ENCODE results near the gene CFAP68.

CFAP68 gene

DNA sequence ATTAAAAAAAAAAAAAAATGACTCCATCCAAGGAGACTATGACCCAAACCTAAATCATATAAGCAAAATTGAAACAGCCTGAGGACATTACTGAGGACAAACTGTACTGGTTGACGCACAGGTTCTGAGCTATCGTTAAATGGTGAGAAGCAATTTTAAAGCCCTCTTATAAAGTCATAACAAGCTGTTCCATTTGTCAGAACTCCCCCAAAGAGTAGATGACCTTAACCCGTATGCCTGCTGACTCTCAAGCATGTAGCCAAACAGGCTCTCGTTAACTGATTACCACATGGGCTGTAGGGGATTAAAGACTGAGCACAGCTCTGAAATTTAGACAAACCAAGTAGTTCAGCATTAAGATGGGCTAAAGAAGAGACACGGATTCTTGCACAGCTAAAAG is 30.0 kb downstream of the CFAP68 start:
- H3K36me3 ChIP-seq (ENCODE audit: control insufficient read depth in 1 of 2, insufficient read depth in 2 of 2, low read length in 2 of 2), result no peaks in the 10 kb centered on the region
- H2BK120ac ChIP-seq (ENCODE audit: insufficient read depth, low read length, poor library complexity), result no peak overlapping the region
- peak; percentile 71 to 91 for DNase-seq
- peak overlapping the region; percentile 43 for H3K27ac ChIP-seq (ENCODE audit: low read depth, low read length)
- no peaks in the 10 kb centered on the region for H3K27me3 ChIP-seq (ENCODE audit: insufficient read depth, low read length)
- H4K91ac ChIP-seq (ENCODE audit: low read depth, low read length), result no peak overlapping the region
- peaks cover 2% of the 10 kb centered on the region for H3K9me3 ChIP-seq (ENCODE audit: insufficient read depth, low read depth, low read length)
- H3K4me1 ChIP-seq (ENCODE audit: control insufficient read depth in 1 of 2, insufficient read depth in 2 of 2, low read length in 2 of 2), result peaks cover 20 to 24% of the 10 kb centered on the region in 2 experiments
- no peaks in the 10 kb centered on the region for H3K79me2 ChIP-seq (ENCODE audit: control insufficient read depth, insufficient read depth, low read length, poor library complexity)
- H3K4ac ChIP-seq (ENCODE audit: low read depth, low read length), result no peak overlapping the region
- WGBS (ENCODE audit: extremely low coverage, insufficient coverage, insufficient read length), result no CpG with 5 or more reads among the region's 5 CpGs
- H3K14ac ChIP-seq (ENCODE audit: low read length), result no peak overlapping the region
- no peak overlapping the region for H2AFZ ChIP-seq (ENCODE audit: insufficient read depth, low read length, poor library complexity)
- H3K9ac ChIP-seq (ENCODE audit: low read length), result no peak overlapping the region
- H4K12ac ChIP-seq (ENCODE audit: low read depth, low read length), result no peak overlapping the region
- H2AK5ac ChIP-seq (ENCODE audit: low read length), result no peak overlapping the region
- no peak overlapping the region for H2BK5ac ChIP-seq (ENCODE audit: low read depth, low read length, poor library complexity)
- peaks cover 8% of the 10 kb centered on the region for H3K79me1 ChIP-seq (ENCODE audit: low read length)
- no peak overlapping the region for H3K18ac ChIP-seq (ENCODE audit: low read length)
- no peak overlapping the region for H3K23ac ChIP-seq (ENCODE audit: low read length)
- no peak overlapping the region for H3K4me3 ChIP-seq (ENCODE audit: low read depth, low read length)
- no peak overlapping the region for H4K8ac ChIP-seq (ENCODE audit: low read depth, low read length)
- H2BK12ac ChIP-seq (ENCODE audit: low read length), result no peak overlapping the region
- peak overlapping the region; percentile 2 for H3K4me2 ChIP-seq (ENCODE audit: low read length)

DNA sequence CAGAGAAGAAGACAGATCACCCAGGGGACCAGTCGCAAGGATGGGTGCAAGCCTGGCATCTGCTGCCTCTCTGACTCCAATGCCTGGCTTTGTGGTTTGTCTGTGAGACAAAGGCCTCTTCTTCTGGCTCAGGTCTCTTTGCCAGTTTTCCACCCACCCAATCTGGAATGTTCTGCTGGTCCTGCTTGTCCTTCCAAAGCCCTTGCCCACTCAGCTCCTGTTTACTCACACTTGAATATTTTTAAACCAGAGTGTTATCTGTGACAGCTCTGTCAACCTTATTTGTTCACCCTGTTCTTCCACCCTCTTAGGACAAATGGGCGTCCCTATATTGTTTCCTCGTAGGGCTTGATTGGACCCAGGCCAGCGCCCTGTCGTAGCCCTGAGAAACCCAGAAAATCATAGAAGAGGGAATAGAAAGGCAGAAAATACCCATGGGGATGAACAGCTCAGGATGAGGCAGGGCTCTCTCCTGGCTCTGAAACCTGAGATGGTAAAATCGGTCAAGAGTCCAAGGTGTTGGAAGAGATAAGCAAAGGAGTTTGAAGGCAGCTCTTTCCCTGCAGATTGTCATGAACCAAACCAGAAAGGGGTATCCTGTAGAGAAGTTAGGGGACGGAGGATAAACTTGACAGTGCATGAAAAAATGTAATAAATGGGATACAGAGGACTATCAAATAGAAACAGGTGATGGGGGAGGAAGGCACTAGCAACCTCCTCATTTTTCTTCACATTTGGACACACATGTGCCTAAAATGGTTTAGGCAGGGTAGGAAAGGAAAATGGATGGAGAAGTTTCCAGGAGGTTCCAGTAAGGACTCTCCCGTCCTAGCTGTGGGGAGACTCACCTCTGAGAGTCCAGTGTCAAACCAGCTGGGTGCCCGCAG is 31.6 kb downstream of the CFAP68 start:
- Histone ChIP-seq H3K9me3 (ENCODE audit: insufficient read depth, low read depth, low read length) (peaks cover 2% of the 10 kb centered on the region), H3K27ac (ENCODE audit: low read depth, low read length) (no peak overlapping the region), H3K9ac (ENCODE audit: low read length) (peak overlapping the region; percentile 9), H3K79me2 (ENCODE audit: control insufficient read depth, insufficient read depth, low read length, poor library complexity) (no peaks in the 10 kb centered on the region), H2BK120ac (ENCODE audit: insufficient read depth, low read length, poor library complexity) (peak overlapping the region; percentile 38), H3K23ac (ENCODE audit: low read length) (no peak overlapping the region), H4K8ac (ENCODE audit: low read depth, low read length) (peak overlapping the region; percentile 9), H3K79me1 (ENCODE audit: low read length) (peaks cover 8% of the 10 kb centered on the region), H2AFZ (ENCODE audit: insufficient read depth, low read length, poor library complexity) (no peak overlapping the region), H3K27me3 (ENCODE audit: insufficient read depth, low read length) (no peaks in the 10 kb centered on the region), H3K36me3 (ENCODE audit: control insufficient read depth in 1 of 2, insufficient read depth in 2 of 2, low read length in 2 of 2) (no peaks in the 10 kb centered on the region), H3K14ac (ENCODE audit: low read length) (peak overlapping the region; percentile 53), H3K4me2 (ENCODE audit: low read length) (no peak overlapping the region), H4K12ac (ENCODE audit: low read depth, low read length) (no peak overlapping the region), H2AK5ac (ENCODE audit: low read length) (peak overlapping the region; percentile 56), H3K4ac (ENCODE audit: low read depth, low read length) (no peak overlapping the region), H3K4me1 (ENCODE audit: control insufficient read depth in 1 of 2, insufficient read depth in 2 of 2, low read length in 2 of 2) (peaks cover 20 to 24% of the 10 kb centered on the region in 2 experiments), H2BK5ac (ENCODE audit: low read depth, low read length, poor library complexity) (no peak overlapping the region), H3K18ac (ENCODE audit: low read length) (peak overlapping the region; percentile 5), H3K4me3 (ENCODE audit: low read depth, low read length) (no peak overlapping the region), H4K91ac (ENCODE audit: low read depth, low read length) (peak overlapping the region; percentile 52), H2BK12ac (ENCODE audit: low read length) (peak overlapping the region; percentile 62)
- no CpG with 5 or more reads among the region's 9 CpGs for WGBS (ENCODE audit: extremely low coverage, insufficient coverage, insufficient read length)
- DNase-seq, result no peak

DNA sequence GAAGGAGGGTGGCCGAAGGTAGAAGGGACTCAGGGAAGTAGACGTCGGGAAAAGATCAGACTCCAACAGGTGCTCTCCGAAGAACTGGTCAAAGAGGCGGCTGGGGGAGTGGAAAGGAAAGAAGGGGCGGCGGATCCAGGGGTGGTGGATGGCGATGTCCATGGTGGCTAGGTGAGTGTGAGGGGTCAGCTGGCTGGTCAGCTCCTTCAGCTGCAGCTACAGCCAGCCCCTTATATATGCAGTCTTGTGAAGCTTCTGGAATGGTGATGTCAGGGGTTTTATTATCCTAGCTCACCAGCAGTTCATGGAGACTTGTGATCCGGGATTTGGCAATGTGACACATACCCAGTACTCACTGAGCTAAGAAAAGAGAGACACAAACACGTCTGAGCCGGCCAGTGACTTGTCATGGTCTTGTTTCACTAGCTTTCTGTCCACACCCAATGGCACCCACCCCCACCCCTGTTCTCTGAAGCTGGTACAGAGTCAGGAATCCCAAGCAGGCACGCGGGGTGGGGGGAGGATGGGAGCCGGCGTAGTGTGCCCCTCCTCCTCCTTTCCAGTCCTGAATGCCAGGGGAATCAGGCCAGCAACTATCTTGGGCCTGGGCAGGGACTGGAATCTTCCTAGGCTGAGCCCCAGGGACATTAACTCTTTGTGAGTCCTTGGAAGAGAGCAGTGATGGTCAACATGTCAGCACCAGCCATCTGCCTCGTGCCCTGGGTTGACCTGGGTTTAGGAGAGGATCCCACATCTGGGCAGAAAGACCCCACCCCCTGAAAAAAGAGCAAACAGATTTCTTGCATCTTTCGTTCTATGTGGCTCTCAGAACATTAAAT is 32.4 kb downstream of the CFAP68 start, which contains the start of gene CRYAB:
CRYAB (minus strand) TSS at position 208 of the 839 bp plus-strand sequence; CDS start at position 162, 46 bp downstream.
- no peak within 1 kb of the TSS for H3K27ac ChIP-seq (ENCODE audit: low read depth, low read length)
- H2BK5ac ChIP-seq (ENCODE audit: low read depth, low read length, poor library complexity), result no peak within 1 kb of the TSS
- H2AFZ ChIP-seq (ENCODE audit: insufficient read depth, low read length, poor library complexity), result no peak within 1 kb of the TSS
- H3K23ac ChIP-seq (ENCODE audit: low read length), result no peak within 1 kb of the TSS
- peak within 1 kb of the TSS; percentile 2 for H4K12ac ChIP-seq (ENCODE audit: low read depth, low read length)
- peak within 1 kb of the TSS; percentile 9 for H4K8ac ChIP-seq (ENCODE audit: low read depth, low read length)
- H3K18ac ChIP-seq (ENCODE audit: low read length), result peak within 1 kb of the TSS; percentile 5
- peak within 1 kb of the TSS; percentile 62 for H2BK12ac ChIP-seq (ENCODE audit: low read length)
- H3K27me3 ChIP-seq (ENCODE audit: insufficient read depth, low read length), result no peaks in the 10 kb centered on the region
- H3K9me3 ChIP-seq (ENCODE audit: insufficient read depth, low read depth, low read length), result peaks cover 2% of the 10 kb centered on the region
- no peak within 1 kb of the TSS for H3K4ac ChIP-seq (ENCODE audit: low read depth, low read length)
- H4K91ac ChIP-seq (ENCODE audit: low read depth, low read length), result peak within 1 kb of the TSS; percentile 52
- DNase-seq, result peak; percentile 80 to 89
- no peaks in the 10 kb centered on the region for H3K36me3 ChIP-seq (ENCODE audit: control insufficient read depth in 1 of 2, insufficient read depth in 2 of 2, low read length in 2 of 2)
- H3K79me1 ChIP-seq (ENCODE audit: low read length), result peaks cover 8% of the 10 kb centered on the region
- H3K4me2 ChIP-seq (ENCODE audit: low read length), result peak within 1 kb of the TSS; percentile 17
- WGBS (ENCODE audit: extremely low coverage, insufficient coverage, insufficient read length), result no CpG with 5 or more reads among the region's 17 CpGs
- H3K9ac ChIP-seq (ENCODE audit: low read length), result peak within 1 kb of the TSS; percentile 9
- H2BK120ac ChIP-seq (ENCODE audit: insufficient read depth, low read length, poor library complexity), result peak within 1 kb of the TSS; percentile 38
- peaks cover 20 to 24% of the 10 kb centered on the region in 2 experiments for H3K4me1 ChIP-seq (ENCODE audit: control insufficient read depth in 1 of 2, insufficient read depth in 2 of 2, low read length in 2 of 2)
- no peaks in the 10 kb centered on the region for H3K79me2 ChIP-seq (ENCODE audit: control insufficient read depth, insufficient read depth, low read length, poor library complexity)
- peak within 1 kb of the TSS; percentile 56 for H2AK5ac ChIP-seq (ENCODE audit: low read length)
- H3K4me3 ChIP-seq (ENCODE audit: low read depth, low read length), result no peak within 1 kb of the TSS
- peak within 1 kb of the TSS; percentile 53 for H3K14ac ChIP-seq (ENCODE audit: low read length)

DNA sequence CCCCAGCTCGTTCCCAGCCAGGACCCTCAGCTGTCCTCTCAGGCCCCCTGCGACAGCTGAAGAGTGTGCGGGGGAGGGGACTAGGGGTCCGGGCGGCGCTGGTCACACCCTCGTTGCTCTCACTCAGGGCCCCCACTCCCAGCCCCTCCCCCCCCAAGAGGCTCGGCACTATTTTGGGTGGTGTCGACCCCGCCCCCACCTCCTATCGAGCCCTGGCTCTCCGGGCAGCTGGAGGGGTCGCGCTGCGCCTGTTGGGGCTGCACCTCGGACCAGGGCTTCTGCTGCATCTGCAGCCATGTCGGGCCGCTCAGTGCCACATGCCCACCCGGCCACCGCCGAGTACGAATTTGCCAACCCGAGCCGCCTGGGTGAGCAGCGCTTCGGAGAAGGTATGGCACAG is 33.2 kb downstream of the CFAP68 start, which contains the start of gene HSPB2:
HSPB2 (plus strand) TSS at position 200 of the 400 bp plus-strand sequence; CDS start at position 296, 96 bp downstream.
- peak within 1 kb of the TSS; percentile 9 for H4K8ac ChIP-seq (ENCODE audit: low read depth, low read length)
- H2BK120ac ChIP-seq (ENCODE audit: insufficient read depth, low read length, poor library complexity), result peak within 1 kb of the TSS; percentile 38
- no peak within 1 kb of the TSS for H3K27ac ChIP-seq (ENCODE audit: low read depth, low read length)
- no peak within 1 kb of the TSS for H3K4ac ChIP-seq (ENCODE audit: low read depth, low read length)
- no peak for DNase-seq
- H3K9me3 ChIP-seq (ENCODE audit: insufficient read depth, low read depth, low read length), result peaks cover 2% of the 10 kb centered on the region
- peak within 1 kb of the TSS; percentile 53 for H2BK12ac ChIP-seq (ENCODE audit: low read length)
- H2AK5ac ChIP-seq (ENCODE audit: low read length), result no peak within 1 kb of the TSS
- H3K79me1 ChIP-seq (ENCODE audit: low read length), result peaks cover 8% of the 10 kb centered on the region
- no peak within 1 kb of the TSS for H3K14ac ChIP-seq (ENCODE audit: low read length)
- H3K4me3 ChIP-seq (ENCODE audit: low read depth, low read length), result no peak within 1 kb of the TSS
- H3K36me3 ChIP-seq (ENCODE audit: control insufficient read depth in 1 of 2, insufficient read depth in 2 of 2, low read length in 2 of 2), result no peaks in the 10 kb centered on the region
- no peaks in the 10 kb centered on the region for H3K27me3 ChIP-seq (ENCODE audit: insufficient read depth, low read length)
- H4K91ac ChIP-seq (ENCODE audit: low read depth, low read length), result peak within 1 kb of the TSS; percentile 30
- H2AFZ ChIP-seq (ENCODE audit: insufficient read depth, low read length, poor library complexity), result no peak within 1 kb of the TSS
- peak within 1 kb of the TSS; percentile 5 for H3K18ac ChIP-seq (ENCODE audit: low read length)
- peaks cover 20 to 24% of the 10 kb centered on the region in 2 experiments for H3K4me1 ChIP-seq (ENCODE audit: control insufficient read depth in 1 of 2, insufficient read depth in 2 of 2, low read length in 2 of 2)
- H3K79me2 ChIP-seq (ENCODE audit: control insufficient read depth, insufficient read depth, low read length, poor library complexity), result no peaks in the 10 kb centered on the region
- no peak within 1 kb of the TSS for H3K9ac ChIP-seq (ENCODE audit: low read length)
- no peak within 1 kb of the TSS for H2BK5ac ChIP-seq (ENCODE audit: low read depth, low read length, poor library complexity)
- no CpG with 5 or more reads among the region's 26 CpGs for WGBS (ENCODE audit: extremely low coverage, insufficient coverage, insufficient read length)
- peak within 1 kb of the TSS; percentile 2 for H4K12ac ChIP-seq (ENCODE audit: low read depth, low read length)
- H3K4me2 ChIP-seq (ENCODE audit: low read length), result peak within 1 kb of the TSS; percentile 17
- H3K23ac ChIP-seq (ENCODE audit: low read length), result no peak within 1 kb of the TSS

Measured in trophoblast cell (in vitro differentiated cells and primary cell).